Measurements from ENCODE around the gene KCNJ8. TPM values are rescaled to one million over a fixed set of nuclear protein-coding genes. Genes with fewer than 3 reads are reported as not detected.
A peak's percentile ranks its signal among the peaks of the same experiment; 100 is the strongest.
"Not testable (repeated sequence)": the region's sequence is repeated elsewhere in the genome, so short reads cannot be mapped to it uniquely, and the experiment has no call there.

KCNJ8 gene
- total RNA-seq, 2 donors from 2014 or later: not detected

DNA sequence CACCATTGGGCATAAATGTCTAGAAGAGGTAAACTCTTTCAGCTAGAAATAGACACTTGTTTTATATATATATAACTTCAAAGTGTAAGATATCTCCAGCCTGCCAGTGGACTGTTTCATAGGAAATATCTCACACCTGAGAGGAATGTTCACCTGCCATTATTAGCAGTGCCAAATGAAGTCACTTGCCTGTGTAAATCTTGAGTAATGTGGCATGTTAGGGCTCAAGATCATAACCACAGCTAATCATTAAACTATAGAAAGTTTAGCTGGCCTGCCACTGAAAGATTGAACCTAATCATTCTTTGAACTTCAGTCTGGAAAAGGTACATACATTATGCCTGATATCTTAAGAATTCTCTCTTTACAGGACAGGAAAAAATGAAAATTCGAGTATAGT lies 25.5 kb upstream of the KCNJ8 start:
- ATAC-seq (replicated peaks): no peak
- Mint-ChIP-seq H3K4me3 (no peak overlapping the region), H3K9me3 (no peaks in the 10 kb centered on the region), H3K4me1 (no peaks in the 10 kb centered on the region), H3K27me3 (peaks cover 9% of the 10 kb centered on the region), H3K36me3 (ENCODE audit: low read depth) (no peaks in the 10 kb centered on the region), H3K27ac (no peak overlapping the region)

DNA sequence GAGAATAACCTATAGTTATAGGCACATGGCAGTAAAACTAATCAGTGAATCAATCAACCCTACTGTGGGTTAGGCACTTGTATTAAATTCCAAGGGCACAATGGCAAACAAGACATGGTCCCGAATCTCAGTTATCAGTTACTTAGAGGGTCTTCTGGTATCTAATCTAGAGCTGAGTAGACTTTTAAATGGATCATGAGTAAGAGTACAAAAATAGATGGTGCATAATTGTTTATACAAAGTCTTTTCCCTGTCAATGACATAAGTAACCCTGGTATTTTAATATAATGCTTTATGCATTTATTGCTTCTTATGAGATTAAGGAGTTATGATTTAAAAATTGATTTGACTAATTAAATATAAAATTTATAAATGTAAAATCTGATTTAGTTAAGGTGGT lies 23.0 kb upstream of the KCNJ8 start:
- Mint-ChIP-seq H3K9me3 (peaks cover 7% of the 10 kb centered on the region), H3K4me3 (no peak overlapping the region), H3K27me3 (peaks cover 22% of the 10 kb centered on the region), H3K27ac (no peak overlapping the region), H3K4me1 (no peaks in the 10 kb centered on the region), H3K36me3 (ENCODE audit: low read depth) (no peaks in the 10 kb centered on the region)
- no peak for ATAC-seq (replicated peaks)

DNA sequence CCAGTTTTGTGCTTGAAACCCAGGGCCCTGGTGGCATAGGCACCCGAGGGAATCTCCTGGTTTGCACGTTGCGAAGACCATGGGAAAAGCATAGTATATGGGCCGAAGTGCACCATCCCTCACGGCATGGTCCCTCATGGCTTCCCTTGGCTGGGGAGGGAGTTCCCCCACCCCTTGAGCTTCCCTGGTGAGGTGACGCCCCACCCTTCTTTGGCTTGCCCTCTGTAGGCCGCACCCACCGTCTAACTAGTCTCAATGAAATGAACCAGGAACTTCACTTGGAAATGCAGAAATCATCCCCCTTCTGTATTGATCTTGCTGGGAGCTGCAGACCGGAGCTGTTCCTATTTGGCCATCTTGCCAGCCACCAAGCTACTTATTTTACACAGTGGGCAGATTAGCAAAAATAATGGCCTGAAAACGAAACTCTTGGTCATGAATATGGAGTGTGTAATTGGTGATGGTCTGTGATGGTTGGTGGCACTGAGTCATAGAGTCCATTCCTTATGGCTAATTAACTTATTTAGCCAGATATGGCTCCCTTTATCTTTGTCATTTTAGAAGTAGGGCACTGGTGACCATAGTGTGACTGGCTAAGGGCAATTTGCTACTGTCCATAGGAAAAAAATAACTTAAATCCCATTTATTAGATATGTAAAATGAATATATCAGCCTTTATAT lies 21.3 kb upstream of the KCNJ8 start:
- no peak overlapping the region for H3K4me3 Mint-ChIP-seq
- H3K4me1 Mint-ChIP-seq: no peaks in the 10 kb centered on the region
- H3K9me3 Mint-ChIP-seq: peaks cover 10% of the 10 kb centered on the region
- H3K36me3 Mint-ChIP-seq (ENCODE audit: low read depth): no peaks in the 10 kb centered on the region
- peaks cover 25% of the 10 kb centered on the region for H3K27me3 Mint-ChIP-seq
- ATAC-seq (replicated peaks): no peak
- no peak overlapping the region for H3K27ac Mint-ChIP-seq

DNA sequence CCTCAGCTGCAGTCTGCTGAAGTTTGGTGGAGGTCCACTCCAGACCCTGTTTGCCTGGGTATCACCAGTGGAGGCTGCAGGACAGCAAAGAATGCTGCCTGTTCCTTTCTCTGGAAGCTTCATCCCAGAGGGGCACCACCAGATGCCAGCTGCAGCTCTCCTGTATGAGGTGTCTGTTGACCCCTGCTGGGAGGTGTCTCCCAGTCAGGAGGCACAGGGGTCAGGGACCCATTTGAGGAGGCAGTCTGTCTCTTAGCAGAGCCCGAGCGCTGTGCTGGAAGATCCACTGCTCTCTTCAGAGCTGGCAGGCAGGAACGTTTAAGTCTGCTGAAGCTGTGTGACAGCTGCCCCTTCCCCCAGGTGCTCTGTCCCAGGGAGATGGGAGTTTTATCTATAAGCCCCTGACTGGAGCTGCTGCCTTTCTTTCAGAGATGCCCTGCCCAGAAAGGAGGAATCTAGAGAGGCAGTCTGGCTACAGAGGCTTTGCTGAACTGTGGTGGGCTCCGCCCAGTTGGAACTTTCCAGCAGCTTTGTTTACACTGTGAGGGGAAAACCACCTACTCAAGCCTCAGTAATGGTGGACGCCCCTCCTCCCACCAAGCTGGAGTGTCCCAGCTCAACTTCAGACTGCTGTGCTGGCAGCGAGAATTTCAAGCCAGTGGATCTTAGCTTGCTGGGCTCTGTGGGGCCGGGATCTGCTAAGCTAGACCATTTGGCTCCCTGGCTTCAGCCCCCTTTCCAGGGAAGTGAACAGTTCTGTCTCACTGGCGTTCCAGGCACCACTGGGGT lies 20.5 kb upstream of the KCNJ8 start:
- not testable (repeated sequence) for H3K4me1 Mint-ChIP-seq; H3K36me3 Mint-ChIP-seq (ENCODE audit: low read depth); ATAC-seq (replicated peaks); H3K4me3 Mint-ChIP-seq; H3K27ac Mint-ChIP-seq; H3K9me3 Mint-ChIP-seq
- peaks cover 25% of the 10 kb centered on the region for H3K27me3 Mint-ChIP-seq

DNA sequence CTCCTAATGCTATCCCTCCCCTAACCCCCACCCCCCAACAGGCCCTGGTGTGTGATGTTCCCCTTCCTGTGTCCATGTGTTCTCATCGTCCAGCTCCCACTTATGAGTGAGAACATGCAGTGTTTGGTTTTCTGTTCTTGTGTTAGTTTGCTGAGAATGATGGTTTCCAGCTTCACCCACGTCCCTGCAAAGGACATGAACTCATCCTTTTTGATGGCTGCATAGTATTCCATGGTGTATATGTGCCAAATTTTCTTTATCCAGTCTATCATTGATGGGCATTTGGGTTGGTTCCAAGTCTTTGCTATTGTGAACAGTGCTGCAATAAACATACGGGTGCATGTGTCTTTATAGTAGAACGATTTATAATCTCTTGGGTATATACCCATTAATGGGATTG lies 15.2 kb upstream of the KCNJ8 start:
- not testable (repeated sequence) for H3K9me3 Mint-ChIP-seq; H3K27ac Mint-ChIP-seq; H3K4me1 Mint-ChIP-seq; ATAC-seq (replicated peaks); H3K36me3 Mint-ChIP-seq (ENCODE audit: low read depth); H3K4me3 Mint-ChIP-seq
- peaks cover 20% of the 10 kb centered on the region for H3K27me3 Mint-ChIP-seq

DNA sequence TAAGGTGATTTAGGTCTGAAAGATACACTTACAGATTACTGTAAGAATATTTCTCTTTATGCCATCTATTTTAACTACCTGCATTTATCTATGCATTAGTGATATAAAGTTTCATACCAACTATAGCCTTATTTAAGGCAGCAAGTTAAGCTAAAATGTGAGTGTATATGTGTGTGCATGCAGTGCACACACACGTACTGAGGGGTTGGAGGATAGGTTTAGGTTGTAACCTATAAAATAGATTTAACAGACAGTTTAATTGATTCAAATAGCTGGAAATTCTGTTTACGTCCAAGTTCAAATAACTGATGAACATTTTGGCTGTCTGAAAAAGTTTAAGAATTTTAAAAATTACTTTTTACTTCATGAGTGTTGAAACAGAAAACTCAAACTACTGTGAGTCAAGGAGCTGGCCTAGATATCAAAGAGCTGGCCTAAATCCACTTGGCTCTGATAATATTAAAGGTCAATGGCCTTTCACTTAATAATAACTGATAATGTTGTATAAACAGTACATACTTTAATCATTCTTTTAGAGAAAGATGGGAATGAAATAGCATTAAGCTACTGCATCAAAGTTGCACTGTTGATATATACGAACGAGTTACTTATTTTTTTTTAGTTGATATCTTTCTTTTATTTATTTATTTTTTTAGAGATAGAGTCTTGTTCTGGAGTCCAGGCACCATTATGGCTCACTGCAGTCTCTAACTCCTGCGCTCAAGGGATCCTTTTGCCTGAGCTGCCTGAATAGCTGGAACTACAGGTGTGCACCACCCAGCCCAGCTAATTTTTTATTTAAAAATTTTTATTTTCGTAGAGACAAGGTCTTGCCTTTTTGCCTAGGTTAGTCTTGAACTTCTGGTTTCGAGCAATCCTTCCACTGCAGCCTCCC lies 13.8 kb upstream of the KCNJ8 start:
- Mint-ChIP-seq H3K27ac (no peak overlapping the region), H3K9me3 (peaks cover 6% of the 10 kb centered on the region), H3K4me3 (no peak overlapping the region), H3K27me3 (peaks cover 13% of the 10 kb centered on the region), H3K4me1 (no peaks in the 10 kb centered on the region), H3K36me3 (ENCODE audit: low read depth) (no peaks in the 10 kb centered on the region)
- ATAC-seq (replicated peaks): no peak

DNA sequence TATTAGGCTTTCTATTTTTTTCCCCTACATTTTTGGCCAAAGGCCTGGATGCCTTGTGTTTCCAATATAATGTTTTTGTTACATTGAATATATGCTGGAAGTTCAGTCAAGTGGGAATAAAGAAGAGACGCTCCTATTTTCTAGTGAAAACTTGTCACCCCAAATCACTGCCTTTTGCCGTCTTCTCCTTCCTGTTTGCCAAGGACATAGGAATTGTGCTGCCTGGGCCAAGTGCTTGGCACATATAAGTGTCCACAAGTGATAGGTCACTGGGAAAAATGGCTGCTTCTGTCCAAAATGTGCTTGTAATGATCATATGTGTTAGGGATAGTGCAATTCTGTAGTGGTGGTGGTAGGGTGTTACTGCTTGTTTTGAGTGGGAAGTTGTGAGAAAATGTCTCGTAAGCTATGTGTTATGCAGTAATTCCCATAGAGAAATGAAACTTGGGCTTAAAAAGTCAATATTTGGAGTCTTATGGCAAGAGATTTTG lies 11.6 kb upstream of the KCNJ8 start:
- Mint-ChIP-seq H3K4me3 (no peak overlapping the region), H3K27ac (no peak overlapping the region), H3K4me1 (no peaks in the 10 kb centered on the region), H3K36me3 (ENCODE audit: low read depth) (no peaks in the 10 kb centered on the region), H3K27me3 (peaks cover 4% of the 10 kb centered on the region), H3K9me3 (no peaks in the 10 kb centered on the region)
- ATAC-seq (replicated peaks): no peak

DNA sequence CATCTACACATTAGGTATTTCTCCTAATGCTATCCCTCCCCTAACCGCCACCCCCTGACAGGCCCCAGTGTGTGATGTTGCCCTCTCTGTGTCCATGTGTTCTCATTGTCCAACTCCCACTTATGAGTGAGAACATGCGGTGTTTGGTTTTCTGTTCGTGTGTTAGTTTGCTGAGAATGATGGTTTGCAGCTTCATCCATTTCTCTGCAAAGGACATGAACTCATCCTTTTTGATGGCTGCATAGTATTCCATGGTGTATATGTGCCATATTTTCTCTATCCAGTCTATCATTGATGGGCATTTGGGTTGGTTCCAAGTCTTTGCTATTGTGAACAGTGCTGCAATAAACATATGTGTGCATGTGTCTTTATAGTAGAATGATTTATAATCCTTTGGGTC lies 8.2 kb upstream of the KCNJ8 start:
- H3K27ac Mint-ChIP-seq; H3K36me3 Mint-ChIP-seq (ENCODE audit: low read depth); H3K4me1 Mint-ChIP-seq; H3K9me3 Mint-ChIP-seq; H3K4me3 Mint-ChIP-seq; ATAC-seq (replicated peaks): not testable (repeated sequence)
- peaks cover 14% of the 10 kb centered on the region for H3K27me3 Mint-ChIP-seq

DNA sequence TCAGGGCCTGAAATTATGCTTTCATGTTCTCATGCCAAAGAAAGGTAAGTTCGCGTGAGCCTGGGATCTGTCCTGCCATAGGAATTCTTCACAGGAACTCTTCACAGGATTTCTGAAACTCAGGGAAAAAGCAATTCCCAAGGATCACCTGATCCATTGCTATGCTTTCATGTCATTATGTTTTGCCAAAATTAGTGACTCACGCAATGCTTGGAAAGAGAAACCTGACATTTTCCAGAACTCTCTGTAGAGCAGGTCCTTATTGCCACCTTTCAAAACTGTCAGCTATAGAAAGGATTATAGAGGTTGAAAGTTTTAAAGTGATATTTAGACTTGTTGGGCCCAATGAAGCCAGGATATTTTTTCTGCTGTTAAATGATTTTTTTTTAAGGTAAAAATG lies 6.3 kb upstream of the KCNJ8 start:
- Mint-ChIP-seq H3K27ac (no peak overlapping the region), H3K36me3 (ENCODE audit: low read depth) (no peaks in the 10 kb centered on the region), H3K4me1 (no peaks in the 10 kb centered on the region), H3K9me3 (no peaks in the 10 kb centered on the region), H3K27me3 (peaks cover 23% of the 10 kb centered on the region), H3K4me3 (no peak overlapping the region)
- no peak for ATAC-seq (replicated peaks)

DNA sequence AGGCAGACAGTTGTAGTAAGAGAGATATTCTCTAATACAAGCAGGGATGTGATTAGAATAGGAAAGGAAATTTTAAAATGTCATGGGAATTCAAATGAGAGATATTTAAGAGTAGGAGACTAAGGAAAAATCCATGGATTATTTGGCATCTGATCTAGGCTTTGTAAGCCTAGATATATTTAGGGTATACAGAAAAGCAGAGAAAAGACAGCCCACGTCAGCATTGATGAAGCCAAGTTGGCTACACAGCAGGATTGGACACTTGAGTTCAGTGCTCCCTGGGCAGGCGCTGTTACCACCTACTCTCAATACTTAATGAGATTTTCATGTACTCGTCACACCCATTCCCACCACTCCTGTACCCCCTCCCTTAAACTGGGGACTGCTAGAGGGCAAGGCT lies 1.7 kb upstream of the KCNJ8 start:
- H3K27me3 Mint-ChIP-seq: peaks cover 46% of the 10 kb centered on the region
- H3K36me3 Mint-ChIP-seq (ENCODE audit: low read depth): no peaks in the 10 kb centered on the region
- no peak overlapping the region for H3K4me3 Mint-ChIP-seq
- no peak for ATAC-seq (replicated peaks)
- no peak overlapping the region for H3K27ac Mint-ChIP-seq
- peaks cover 10% of the 10 kb centered on the region for H3K4me1 Mint-ChIP-seq
- no peaks in the 10 kb centered on the region for H3K9me3 Mint-ChIP-seq

DNA sequence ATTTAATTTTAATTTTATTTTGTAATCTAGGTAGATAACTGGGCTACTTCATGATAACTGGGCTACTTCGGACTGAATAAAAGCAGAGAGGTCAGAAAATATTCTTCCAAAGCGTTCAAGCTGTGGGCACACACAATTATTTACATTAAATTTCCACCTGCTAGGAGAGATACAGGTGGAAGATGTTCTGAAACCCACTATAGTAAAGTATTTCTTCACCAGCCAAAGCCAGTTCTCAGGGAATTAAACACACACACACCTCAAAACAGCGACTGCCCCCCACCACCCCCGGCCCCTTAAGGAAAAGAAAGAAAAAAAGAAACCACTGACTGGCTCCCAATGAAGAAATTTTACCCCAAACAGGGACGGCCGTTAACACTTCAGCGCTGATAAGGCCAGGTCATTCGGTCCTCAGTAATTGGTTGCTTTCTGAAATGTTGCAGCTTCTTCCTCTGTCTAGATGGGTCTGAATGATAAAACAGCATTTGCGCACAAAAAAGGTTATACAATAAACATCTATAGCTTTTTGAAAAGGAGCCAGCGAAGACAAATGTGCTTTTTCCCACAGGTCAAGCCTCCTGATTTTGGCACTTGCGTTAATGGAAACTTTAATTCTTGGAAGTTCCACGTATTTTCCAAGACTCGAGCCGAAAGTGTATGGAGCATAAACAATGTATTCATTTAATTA lies 771 bp upstream of the KCNJ8 start:
- Mint-ChIP-seq H3K27ac (no peak overlapping the region), H3K27me3 (peaks cover 49% of the 10 kb centered on the region), H3K4me3 (peak overlapping the region; percentile 28), H3K36me3 (ENCODE audit: low read depth) (no peaks in the 10 kb centered on the region), H3K9me3 (no peaks in the 10 kb centered on the region), H3K4me1 (peaks cover 10% of the 10 kb centered on the region)
- ATAC-seq (replicated peaks): no peak

DNA sequence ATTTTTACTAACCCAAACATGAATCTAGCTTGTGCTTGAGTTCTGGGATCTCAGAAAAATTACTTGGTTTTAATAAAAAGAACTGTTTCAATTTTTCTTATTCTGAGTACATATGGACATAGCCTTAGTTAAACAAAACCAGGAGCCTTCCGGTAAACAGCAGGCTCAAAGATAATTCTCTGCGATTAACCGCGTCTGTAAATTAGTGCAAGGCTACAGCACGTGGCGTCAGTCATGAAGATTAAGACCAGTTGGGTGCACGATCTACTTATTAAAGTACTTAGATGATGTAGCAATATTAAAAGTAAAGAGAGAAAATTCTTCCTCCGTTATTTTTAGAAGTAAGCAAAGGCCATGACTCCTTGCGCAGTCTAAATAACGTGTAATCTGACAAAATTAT lies 700 bp downstream of the KCNJ8 start:
- ATAC-seq (replicated peaks): no peak
- Mint-ChIP-seq H3K9me3 (no peaks in the 10 kb centered on the region), H3K4me3 (peak overlapping the region; percentile 28), H3K27ac (no peak overlapping the region), H3K27me3 (peaks cover 45% of the 10 kb centered on the region), H3K4me1 (peaks cover 10% of the 10 kb centered on the region), H3K36me3 (ENCODE audit: low read depth) (no peaks in the 10 kb centered on the region)

DNA sequence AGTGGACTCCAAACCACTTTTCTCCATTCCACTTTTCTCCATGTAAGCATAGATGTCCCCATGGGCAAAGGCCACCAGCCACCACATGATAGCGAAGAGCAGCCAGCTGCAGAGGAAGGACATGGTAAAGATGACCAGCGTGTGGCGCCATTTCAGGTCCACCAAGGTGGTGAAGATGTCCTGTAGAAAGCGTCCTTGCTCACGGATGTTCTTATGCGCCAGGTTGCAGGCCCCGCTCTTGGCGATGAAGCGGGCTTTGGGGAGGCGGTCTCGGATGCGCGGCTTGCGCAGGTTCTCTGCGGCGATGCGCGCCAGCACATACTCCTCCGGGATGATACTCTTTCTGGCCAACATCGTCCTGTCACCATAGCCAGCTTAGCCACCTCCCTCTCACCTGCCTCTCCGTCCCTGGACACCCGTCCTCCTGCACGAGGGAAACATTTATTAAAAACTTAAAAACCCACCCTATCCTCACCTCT lies 1.2 kb downstream of the KCNJ8 start:
- Mint-ChIP-seq H3K27me3 (peaks cover 45% of the 10 kb centered on the region), H3K9me3 (no peaks in the 10 kb centered on the region), H3K36me3 (ENCODE audit: low read depth) (no peaks in the 10 kb centered on the region), H3K4me3 (peak overlapping the region; percentile 28), H3K4me1 (peaks cover 10% of the 10 kb centered on the region), H3K27ac (no peak overlapping the region)
- ATAC-seq (replicated peaks): peak; percentile 26

DNA sequence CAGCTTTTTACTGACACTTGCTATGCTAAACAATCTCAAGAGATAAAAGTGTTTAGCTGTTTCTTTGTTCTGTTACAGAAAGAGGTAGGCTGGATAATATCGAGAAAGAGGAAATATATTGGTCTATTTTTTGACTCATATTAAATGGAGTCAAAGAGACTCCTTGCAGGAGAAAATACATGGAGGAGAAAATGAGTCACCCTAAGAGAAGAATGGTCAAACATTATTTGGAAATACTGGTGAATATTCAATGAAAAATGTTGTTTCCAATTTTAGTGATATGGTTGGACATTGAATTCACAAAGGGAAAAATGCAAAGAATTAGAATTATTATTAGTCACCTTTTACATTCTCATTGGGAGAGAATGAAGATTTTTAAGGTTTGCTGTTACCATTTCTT lies 3.2 kb downstream of the KCNJ8 start:
- no peaks in the 10 kb centered on the region for H3K9me3 Mint-ChIP-seq
- no peak overlapping the region for H3K4me3 Mint-ChIP-seq
- peaks cover 31% of the 10 kb centered on the region for H3K27me3 Mint-ChIP-seq
- H3K27ac Mint-ChIP-seq: no peak overlapping the region
- no peak for ATAC-seq (replicated peaks)
- H3K4me1 Mint-ChIP-seq: peaks cover 10% of the 10 kb centered on the region
- no peaks in the 10 kb centered on the region for H3K36me3 Mint-ChIP-seq (ENCODE audit: low read depth)
